HG02678 (cell line): ENCODE data around the gene OR52E4.

Source experiments
- ATAC-seq: cut with Tn5 transposase; IDR thresholded peaks from one replicate; pipeline ENCODE4 v1.9.1; 2021; ENCODE audit warnings: mild to moderate bottlenecking, moderate library complexity; ENCODE audit not compliant: unreplicated experiment

OR52E4 gene

GRCh38 chr11:5928811-5929210 is 48.4 kb downstream of the OR52E4 start:
- no peak for ATAC-seq

GRCh38 chr11:5929571-5930368 is 49.3 kb downstream of the OR52E4 start:
- ATAC-seq: no peak

GRCh38 chr11:5930614-5931013 is 50.2 kb downstream of the OR52E4 start:
- ATAC-seq: no peak

GRCh38 chr11:5931061-5931460 is 50.6 kb downstream of the OR52E4 start:
- no peak for ATAC-seq

- no peak for ATAC-seq
These were observed 52.2 kb downstream of the OR52E4 start for GRCh38 chr11:5932671-5933070.

GRCh38 chr11:5933116-5933515 is 52.7 kb downstream of the OR52E4 start:
- ATAC-seq: no peak
